ENCODE data around the gene ITLN2.
"Not testable (repeated sequence)": the region's sequence is repeated elsewhere in the genome, so short reads cannot be mapped to it uniquely, and the experiment has no call there.

Gene ITLN2

GRCh38 chr1:160904783-160905616 lies 49.6 kb downstream of the ITLN2 start:
- no peak for DNase-seq

- DNase-seq = not testable (repeated sequence)
These were observed 52.4 kb downstream of the ITLN2 start for GRCh38 chr1:160902251-160902650.

- no peak for DNase-seq
These were observed 52.8 kb downstream of the ITLN2 start for GRCh38 chr1:160901768-160902167.

- DNase-seq = not testable (repeated sequence)
These were observed 53.9 kb downstream of the ITLN2 start for GRCh38 chr1:160900683-160901082.
